ENCODE results near the gene TAF1B. TPM values are rescaled to one million over a fixed set of nuclear protein-coding genes. Genes with fewer than 3 reads are reported as not detected.

Gene TAF1B
- total RNA-seq, 4 donors from 2014 or later, result 6.7 to 19.3 (median 14.9) TPM

DNA sequence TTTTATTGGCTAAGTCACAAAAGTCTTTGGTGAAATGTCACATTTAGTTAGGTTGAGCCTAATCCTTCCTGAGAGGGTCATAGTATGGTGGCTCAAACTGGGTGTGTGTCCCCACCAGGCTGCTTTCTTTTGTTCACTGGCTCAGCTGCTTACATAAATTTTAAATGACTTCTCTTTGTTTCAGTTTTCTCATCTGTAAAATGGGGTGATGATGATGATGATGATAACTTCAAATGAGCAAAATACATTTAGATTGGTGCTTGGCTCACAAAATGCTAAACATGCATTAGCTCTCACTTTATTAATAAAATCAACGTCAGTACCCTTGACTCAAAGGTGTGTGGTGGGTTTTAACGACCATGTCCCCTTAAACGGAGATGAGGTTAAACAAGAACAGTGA lies 7.2 kb upstream of the TAF1B start:
- WGBS, 2 donors, result 69 to 90% methylated on average over 3 of the region's 3 CpGs
- Histone ChIP-seq H3K9me3 (no peaks in the 10 kb centered on the region), H3K27me3 (no peaks in the 10 kb centered on the region)

DNA sequence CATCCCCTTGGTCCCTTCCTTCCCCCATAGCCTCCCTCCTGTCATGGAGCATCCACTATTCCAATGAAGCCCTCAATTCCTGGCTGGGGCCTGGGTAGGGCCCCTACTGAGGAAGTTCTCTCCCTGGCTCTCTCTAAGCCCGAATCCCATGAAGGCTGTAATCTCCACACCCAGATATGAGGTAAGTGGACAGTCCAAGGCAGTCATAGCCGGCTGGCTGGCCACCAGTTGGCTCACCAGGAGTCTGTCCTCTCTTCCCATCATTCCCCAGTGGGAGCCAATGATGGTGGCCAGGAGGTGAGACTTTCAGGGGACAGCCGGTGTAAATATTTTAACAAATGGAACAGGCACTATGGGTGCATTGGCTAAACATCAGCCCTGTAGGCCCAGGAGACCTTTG lies 6.8 kb upstream of the TAF1B start:
- Histone ChIP-seq H3K27ac (no peak overlapping the region), H3K4me1 (peaks cover 0 to 19% (median 10%) of the 10 kb centered on the region in 3 donors), H3K9me3 (no peaks in the 10 kb centered on the region), H3K36me3 (no peaks in the 10 kb centered on the region), H3K27me3 (no peaks in the 10 kb centered on the region), H3K4me3 (no peak overlapping the region)
- TF ChIP-seq, protein P1, sequence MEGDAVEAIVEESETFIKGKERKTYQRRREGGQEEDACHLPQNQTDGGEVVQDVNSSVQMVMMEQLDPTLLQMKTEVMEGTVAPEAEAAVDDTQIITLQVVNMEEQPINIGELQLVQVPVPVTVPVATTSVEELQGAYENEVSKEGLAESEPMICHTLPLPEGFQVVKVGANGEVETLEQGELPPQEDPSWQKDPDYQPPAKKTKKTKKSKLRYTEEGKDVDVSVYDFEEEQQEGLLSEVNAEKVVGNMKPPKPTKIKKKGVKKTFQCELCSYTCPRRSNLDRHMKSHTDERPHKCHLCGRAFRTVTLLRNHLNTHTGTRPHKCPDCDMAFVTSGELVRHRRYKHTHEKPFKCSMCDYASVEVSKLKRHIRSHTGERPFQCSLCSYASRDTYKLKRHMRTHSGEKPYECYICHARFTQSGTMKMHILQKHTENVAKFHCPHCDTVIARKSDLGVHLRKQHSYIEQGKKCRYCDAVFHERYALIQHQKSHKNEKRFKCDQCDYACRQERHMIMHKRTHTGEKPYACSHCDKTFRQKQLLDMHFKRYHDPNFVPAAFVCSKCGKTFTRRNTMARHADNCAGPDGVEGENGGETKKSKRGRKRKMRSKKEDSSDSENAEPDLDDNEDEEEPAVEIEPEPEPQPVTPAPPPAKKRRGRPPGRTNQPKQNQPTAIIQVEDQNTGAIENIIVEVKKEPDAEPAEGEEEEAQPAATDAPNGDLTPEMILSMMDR (IDR thresholded peaks at IDR 0.05), result no peak
- TF ChIP-seq POLR2A (IDR thresholded peaks at IDR 0.05), result no peak
- WGBS, 2 donors, result 92 to 100% methylated on average over 1 to 2 of the region's 3 CpGs
- intact Hi-C loops (cut with DNase I), result no loop called here
- DNase-seq, result no peak

More for the DNA sequence above, 7.2 kb upstream of the TAF1B start:
- Histone ChIP-seq H3K4me1 (peaks cover 0 to 23% (median 14%) of the 10 kb centered on the region in 3 donors), H3K27ac (no peak overlapping the region), H3K4me3 (no peak overlapping the region), H3K36me3 (no peaks in the 10 kb centered on the region)
- TF ChIP-seq, protein P1 (IDR thresholded peaks at IDR 0.05), result no peak
- no peak for TF ChIP-seq POLR2A (IDR thresholded peaks at IDR 0.05)
- intact Hi-C loops (cut with DNase I), result no loop called here
- DNase-seq, result no peak

DNA sequence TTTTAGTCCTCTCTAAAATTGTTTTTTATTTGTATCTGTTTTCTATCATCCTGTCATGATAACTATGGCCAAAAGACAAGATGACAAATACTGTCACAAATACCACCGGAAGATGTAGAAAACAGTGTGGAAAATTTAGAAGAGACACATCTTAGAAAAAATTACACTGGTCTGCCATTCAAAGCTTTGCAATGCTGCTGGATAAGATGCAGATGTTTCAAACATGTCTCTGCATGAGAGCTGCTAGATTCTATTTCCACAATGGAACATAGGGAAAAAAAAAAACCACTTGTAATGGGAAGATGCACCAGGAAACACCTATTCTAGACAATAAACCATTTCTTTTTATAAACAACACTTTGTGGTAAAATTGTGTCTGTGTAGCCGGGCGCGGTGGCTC lies 5.8 kb upstream of the TAF1B start:
- intact Hi-C loops (cut with DNase I), result no loop called here
- Histone ChIP-seq H3K36me3 (no peaks in the 10 kb centered on the region), H3K27me3 (no peaks in the 10 kb centered on the region), H3K4me1 (peaks cover 0 to 13% (median 7%) of the 10 kb centered on the region in 3 donors), H3K9me3 (no peaks in the 10 kb centered on the region), H3K27ac (no peak overlapping the region), H3K4me3 (no peak overlapping the region)
- no peak for TF ChIP-seq POLR2A (IDR thresholded peaks at IDR 0.05)
- TF ChIP-seq, protein P1 (IDR thresholded peaks at IDR 0.05), result no peak
- WGBS, 2 donors, result 55 to 81% methylated on average over 4 of the region's 4 CpGs
- no peak for DNase-seq

DNA sequence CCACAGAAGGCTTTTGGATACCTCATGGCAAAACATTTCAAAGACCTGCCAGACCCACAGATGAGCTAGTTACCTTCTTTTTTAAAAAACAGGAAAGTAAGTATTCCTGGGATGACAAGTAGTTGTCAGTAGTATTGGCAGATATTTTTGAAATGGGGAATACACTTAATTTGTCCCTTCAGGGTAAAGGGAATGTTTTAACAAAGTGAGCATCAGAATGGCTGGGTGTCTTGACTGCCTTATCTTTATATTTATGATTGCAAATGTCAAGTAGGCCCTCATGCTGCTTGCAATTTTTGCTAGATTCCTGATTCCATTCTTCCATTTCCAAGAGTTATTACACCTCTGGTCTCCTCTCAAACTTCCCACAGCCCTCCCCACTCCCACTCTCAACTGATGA lies 4.9 kb upstream of the TAF1B start:
- DNase-seq, result no peak
- H3K27me3 ChIP-seq, result no peaks in the 10 kb centered on the region
- intact Hi-C loops (cut with DNase I), result no loop called here
- TF ChIP-seq, protein P1 (IDR thresholded peaks at IDR 0.05), result no peak
- H3K4me3 ChIP-seq, result no peak overlapping the region
- no peaks in the 10 kb centered on the region for H3K36me3 ChIP-seq
- no peaks in the 10 kb centered on the region for H3K9me3 ChIP-seq
- H3K4me1 ChIP-seq, result peaks cover 0 to 18% (median 6%) of the 10 kb centered on the region in 3 donors
- no peak overlapping the region for H3K27ac ChIP-seq

DNA sequence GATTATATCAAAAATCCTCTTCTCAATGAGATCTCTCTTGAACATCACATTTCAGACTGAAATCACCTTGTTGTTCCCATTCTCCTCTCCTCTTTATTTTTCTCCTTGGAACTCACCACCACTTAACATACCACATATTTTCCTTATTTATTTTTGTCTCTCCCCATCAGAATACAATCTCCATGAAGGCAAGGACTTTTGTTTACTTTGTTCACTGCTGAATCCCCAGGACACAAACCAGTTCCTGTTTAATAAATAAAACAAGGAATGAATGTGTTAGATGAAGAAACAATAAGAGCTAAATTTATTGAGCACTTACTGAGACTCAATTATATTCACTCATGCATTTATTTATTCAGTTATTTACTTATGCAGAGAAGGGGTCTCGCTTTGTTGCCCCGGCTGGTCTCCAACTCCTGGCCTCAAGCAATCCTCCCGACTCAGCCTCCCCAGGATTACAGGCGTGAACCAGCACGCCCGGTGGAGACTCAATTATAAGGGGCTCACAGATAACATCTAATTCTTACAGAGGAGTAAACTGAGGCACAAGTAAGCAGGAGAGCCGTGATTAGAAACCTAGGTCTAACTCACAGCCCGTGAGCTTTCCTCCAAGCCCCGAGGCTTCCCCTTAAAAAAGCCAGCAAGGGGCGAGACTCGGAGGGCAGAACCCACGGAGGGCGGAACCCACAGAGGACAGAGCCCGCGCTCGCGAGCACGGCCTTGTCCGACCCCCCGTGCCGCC lies 616 bp upstream of the TAF1B start:
- Histone ChIP-seq H3K36me3 (peaks cover 0 to 16% (median 0%) of the 10 kb centered on the region in 3 donors), H3K4me1 (peaks cover 19 to 50% (median 21%) of the 10 kb centered on the region in 3 donors), H3K27ac (peak overlapping the region; percentile 89 to 95 (median 94)), H3K9me3 (no peaks in the 10 kb centered on the region), H3K27me3 (no peaks in the 10 kb centered on the region), H3K4me3 (peak overlapping the region; percentile 48 to 93 (median 82))
- TF ChIP-seq, protein P1 (IDR thresholded peaks at IDR 0.05), result no peak
- no peak for TF ChIP-seq POLR2A (IDR thresholded peaks at IDR 0.05)
- intact Hi-C loops (cut with DNase I), result no loop called here
- 19 to 63% methylated on average over 6 to 19 of the region's 21 CpGs for WGBS, 2 donors
- no peak for DNase-seq

All from esophagus squamous epithelium (tissue), 5 donors.